ENCODE results near the gene COL18A1.

COL18A1 gene

DNA sequence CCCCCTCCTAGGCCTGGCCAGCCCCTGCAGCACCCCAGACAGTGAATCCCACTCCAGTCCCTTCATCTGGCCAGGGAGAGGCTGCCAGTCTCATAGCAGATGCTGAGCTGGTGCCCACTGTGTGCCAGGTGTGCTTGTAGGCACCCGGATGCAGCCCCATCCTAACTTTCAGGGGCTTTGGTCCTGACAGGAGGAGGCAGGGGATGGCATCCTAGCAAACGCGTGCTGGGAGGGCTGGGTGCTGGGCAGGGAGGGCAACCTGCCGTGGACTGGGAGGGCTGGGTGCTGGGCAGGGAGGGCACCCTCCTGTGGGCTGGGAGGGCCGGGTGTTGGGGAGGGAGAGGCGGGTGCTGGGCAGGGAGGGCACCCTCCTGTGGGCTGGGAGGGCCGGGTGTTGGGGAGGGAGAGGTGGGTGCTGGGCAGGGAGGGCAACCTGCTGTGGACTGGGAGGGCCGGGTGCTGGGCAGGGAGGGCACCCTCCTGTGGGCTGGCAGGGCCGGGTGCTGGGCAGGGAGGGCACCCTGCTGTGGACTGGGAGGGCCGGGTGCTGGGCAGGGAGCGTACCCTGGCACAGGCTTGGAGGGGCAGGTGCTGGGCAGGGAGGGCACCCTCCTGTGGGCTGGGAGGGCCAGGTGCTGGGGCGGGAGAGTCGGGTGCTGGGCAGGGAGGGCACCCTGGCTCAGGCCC is 102.0 kb downstream of the COL18A1 start:
- no peak for DNase-seq (ENCODE audit: insufficient read length, low spot score)
- TF ChIP-seq, protein P1, sequence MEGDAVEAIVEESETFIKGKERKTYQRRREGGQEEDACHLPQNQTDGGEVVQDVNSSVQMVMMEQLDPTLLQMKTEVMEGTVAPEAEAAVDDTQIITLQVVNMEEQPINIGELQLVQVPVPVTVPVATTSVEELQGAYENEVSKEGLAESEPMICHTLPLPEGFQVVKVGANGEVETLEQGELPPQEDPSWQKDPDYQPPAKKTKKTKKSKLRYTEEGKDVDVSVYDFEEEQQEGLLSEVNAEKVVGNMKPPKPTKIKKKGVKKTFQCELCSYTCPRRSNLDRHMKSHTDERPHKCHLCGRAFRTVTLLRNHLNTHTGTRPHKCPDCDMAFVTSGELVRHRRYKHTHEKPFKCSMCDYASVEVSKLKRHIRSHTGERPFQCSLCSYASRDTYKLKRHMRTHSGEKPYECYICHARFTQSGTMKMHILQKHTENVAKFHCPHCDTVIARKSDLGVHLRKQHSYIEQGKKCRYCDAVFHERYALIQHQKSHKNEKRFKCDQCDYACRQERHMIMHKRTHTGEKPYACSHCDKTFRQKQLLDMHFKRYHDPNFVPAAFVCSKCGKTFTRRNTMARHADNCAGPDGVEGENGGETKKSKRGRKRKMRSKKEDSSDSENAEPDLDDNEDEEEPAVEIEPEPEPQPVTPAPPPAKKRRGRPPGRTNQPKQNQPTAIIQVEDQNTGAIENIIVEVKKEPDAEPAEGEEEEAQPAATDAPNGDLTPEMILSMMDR (IDR thresholded peaks at IDR 0.05; ENCODE audit: insufficient read depth, missing control alignments), result no peak
- no peak for FAIRE-seq

DNA sequence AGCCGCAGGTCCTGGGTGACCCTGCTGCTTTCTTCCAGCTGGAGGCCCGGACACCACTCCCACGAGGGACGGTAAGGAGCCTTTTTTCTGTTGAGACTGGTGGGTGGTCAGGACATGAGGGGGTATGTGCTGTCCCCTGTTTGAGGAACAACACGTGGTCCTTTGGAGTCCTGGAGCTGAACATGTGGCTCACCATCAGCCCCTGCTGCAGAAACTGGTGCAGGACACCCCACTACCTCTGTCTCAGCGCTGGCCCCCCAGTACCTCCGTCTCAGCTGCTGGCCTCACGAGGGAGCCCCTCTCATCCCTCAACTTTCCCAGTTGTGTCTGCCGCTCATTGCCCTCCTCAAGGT is 102.5 kb downstream of the COL18A1 start:
- TF ChIP-seq, protein P1 (IDR thresholded peaks at IDR 0.05; ENCODE audit: insufficient read depth, missing control alignments), result no peak
- DNase-seq (ENCODE audit: insufficient read length, low spot score), result no peak
- FAIRE-seq, result no peak

DNA sequence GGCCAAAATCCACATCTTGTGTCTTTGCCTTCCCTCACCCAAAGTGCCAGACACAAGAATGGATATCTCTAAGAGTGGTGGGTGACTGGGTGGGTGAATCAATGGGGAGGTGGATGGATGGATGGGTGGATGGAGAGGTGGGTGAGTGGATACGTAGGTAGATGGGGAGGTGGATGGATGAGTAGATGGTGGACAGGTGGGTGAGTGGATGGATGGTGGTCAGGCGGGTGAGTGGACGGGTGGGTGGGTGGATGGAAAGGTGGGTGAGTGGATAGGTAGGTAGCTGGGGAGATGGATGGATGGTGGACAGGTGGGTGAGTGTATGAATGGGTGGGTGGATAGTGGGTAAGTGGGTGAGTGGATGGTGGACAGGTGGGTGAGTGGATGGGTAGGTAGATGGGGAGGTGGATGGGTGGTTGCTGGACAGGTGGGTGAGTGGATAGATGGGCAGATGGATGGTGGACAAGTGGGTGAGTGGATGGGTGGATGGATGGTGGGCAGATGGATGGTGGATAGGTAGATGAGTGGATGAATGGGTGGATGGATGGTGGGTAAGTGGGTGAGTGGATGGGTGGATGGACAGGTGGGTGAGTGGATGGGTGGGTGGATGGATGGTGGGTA is 103.0 kb downstream of the COL18A1 start:
- FAIRE-seq (no peak), DNase-seq (ENCODE audit: insufficient read length, low spot score) (no peak)
- TF ChIP-seq, protein P1 (IDR thresholded peaks at IDR 0.05; ENCODE audit: insufficient read depth, missing control alignments), result no peak

DNA sequence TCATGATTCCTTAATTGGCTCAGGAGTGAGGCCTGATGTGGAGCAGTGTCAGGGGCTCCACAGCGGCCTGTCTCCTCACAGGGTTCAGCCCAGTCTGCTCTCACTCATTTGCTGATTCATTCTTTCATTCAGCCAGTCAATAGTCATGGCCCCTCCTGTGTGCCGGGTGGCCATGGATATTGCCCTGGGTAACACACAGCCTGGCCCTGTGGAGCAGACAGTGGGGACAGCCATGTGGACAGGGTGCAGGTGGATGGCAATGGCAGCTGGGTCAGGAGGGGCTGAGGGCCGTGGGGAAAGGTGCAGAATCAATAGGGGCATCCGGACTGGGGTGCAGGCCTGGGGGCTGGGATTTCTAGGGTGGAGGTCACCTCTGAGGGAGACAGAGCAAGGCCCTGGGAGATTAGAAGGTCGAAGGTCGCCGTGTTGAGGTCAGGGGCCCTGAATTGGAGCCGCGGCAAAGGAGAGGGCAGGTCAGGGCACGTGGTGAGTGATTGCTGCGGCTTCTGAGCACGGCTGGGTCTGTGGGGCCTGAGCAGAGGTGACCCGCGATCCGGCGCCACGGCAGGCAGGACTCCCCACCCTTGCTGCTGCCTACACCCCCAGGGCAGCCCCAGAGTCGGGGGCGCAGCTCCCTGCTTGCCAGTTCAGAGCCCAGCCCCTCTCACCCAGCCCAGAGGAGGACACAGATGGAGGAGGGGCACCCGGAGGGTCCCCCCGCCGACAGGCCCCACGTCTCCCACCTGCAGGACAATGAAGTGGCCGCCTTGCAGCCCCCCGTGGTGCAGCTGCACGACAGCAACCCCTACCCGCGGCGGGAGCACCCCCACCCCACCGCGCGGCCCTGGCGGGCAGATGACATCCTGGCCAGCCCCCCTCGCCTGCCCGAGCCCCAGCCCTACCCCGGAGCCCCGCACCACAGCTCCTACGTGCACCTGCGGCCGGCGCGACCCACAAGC is 103.9 kb downstream of the COL18A1 start:
- no peak for DNase-seq (ENCODE audit: insufficient read length, low spot score)
- no peak for FAIRE-seq
- TF ChIP-seq, protein P1 (IDR thresholded peaks at IDR 0.05; ENCODE audit: insufficient read depth, missing control alignments), result no peak

DNA sequence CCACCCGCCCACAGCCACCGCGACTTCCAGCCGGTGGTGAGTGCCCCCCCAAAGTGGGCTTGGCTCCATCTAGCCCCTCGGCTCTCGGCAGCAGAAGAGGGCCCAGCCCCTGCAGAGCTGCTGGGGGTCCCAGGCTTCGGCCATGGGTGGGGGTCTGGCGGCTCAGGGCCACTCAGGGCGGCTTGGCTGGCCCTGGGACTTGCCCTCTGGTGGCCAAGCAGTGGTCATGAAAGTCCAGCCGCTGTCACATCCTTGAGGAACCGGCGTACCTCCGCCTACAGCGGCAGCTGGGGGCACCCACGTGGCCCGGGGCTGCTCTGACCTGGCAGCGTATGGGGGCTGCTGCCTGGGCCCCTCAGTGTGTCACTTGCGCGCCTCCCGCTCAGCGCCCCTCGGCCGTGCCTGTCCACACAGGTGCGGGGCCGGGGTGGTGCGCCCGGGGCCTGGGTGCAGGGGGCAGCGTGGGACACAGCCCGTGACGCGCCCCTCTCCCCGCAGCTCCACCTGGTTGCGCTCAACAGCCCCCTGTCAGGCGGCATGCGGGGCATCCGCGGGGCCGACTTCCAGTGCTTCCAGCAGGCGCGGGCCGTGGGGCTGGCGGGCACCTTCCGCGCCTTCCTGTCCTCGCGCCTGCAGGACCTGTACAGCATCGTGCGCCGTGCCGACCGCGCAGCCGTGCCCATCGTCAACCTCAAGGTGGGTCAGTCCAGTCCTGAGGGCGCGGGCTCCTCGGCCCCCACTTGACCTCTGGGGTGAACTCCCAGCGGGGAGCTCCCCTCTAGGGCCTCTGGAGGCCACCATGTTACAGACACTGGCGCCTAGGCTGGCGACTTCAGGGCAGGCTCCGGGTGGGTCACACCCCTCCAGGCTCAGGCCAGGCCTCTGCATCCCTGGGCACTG is 104.9 kb downstream of the COL18A1 start:
- TF ChIP-seq, protein P1 (IDR thresholded peaks at IDR 0.05; ENCODE audit: insufficient read depth, missing control alignments), result no peak
- FAIRE-seq, result no peak
- no peak for DNase-seq (ENCODE audit: insufficient read length, low spot score)

DNA sequence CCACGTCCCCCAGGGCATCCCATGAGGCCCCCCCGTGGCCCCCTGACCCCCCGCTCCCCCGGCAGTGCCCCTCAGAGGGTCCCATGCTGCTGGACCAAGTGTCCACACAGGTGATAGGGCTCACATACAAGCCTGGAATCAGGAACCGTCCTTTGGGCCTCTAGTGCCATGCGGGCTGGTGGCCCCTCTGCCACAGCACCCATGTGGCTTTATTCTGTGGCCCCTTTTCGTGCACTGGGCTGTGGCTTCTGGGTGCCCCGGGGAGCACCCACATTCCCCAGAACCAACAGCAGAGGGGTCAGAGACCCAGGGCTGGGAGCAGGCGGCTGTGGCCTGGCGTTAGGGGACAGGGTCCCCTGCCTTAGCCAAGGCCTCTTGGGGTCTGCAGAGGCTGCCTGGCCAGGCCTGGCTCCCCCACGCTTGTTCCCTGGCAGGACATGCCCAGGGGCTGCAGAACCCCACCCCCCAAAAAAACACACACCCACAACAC is 105.5 kb downstream of the COL18A1 start:
- TF ChIP-seq, protein P1 (IDR thresholded peaks at IDR 0.05; ENCODE audit: insufficient read depth, missing control alignments), result no peak

More for the DNA sequence above, 105.5 kb downstream of the COL18A1 start:
- DNase-seq (ENCODE audit: insufficient read length, low spot score), result no peak
- no peak for FAIRE-seq

Data from D721Med (cell line).